ENCODE results near the gene CBX1. TPM values are rescaled to one million over a fixed set of nuclear protein-coding genes. Genes with fewer than 3 reads are reported as not detected.
A peak's percentile ranks its signal among the peaks of the same experiment; 100 is the strongest.

CBX1 gene
- total RNA-seq, 2 experiments from 2014 or later, result 63.6 to 64.8 TPM

DNA sequence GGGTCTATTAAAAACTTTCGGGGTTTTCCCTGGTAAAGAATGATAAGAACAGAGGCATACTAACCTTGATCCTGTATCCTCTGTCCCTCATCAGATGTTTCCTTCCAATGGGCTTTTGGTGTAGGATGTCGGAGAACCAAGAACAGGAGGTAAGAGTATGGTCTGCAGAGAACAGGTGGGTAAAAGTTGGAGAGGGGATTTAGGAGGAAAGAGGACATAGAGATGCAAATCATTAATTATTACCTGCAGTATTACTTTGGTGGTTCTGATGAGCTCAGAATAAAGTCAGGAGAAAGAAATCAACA lies 10.6 kb upstream of the CBX1 start:
- peaks cover 56% of the 10 kb centered on the region for H3K4me1 Mint-ChIP-seq
- H3K9me3 Mint-ChIP-seq, result no peaks in the 10 kb centered on the region
- H3K36me3 Mint-ChIP-seq (ENCODE audit: low read depth), result peaks cover 26% of the 10 kb centered on the region
- no peak overlapping the region for H3K4me3 Mint-ChIP-seq
- no peaks in the 10 kb centered on the region for H3K27me3 Mint-ChIP-seq
- ChIA-PET POLR2A (no interaction called here), CTCF (interaction anchor here (1.1 to 1.2 kb wide), 2 partner anchors 9 to 87 kb away, joined by 3 to 4 read pairs; no protein-coding TSS in a partner anchor)
- no peak for DNase-seq
- peak overlapping the region; percentile 95 for H3K27ac Mint-ChIP-seq

DNA sequence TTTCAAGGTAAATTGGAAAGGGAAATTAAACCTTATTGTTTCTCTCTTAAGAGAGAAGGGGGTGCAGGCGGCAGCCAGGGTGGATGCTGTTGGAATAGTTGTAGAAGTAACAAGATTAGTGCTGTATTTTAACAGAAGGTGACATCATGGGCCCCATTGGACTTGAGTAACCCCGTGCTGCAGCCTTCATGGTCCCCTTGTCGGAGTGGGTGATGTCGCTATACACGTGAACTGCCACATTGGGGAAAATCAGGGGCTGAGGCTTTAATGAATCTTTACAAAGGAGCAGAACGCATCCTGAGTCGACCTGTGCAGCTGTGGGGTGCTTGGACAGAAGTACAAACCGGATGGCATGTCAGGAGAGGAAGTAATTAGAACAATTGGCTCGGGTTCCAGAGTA lies 9.5 kb upstream of the CBX1 start:
- peaks cover 26% of the 10 kb centered on the region for H3K36me3 Mint-ChIP-seq (ENCODE audit: low read depth)
- DNase-seq, result no peak
- H3K9me3 Mint-ChIP-seq, result no peaks in the 10 kb centered on the region
- ChIA-PET CTCF (no interaction called here), POLR2A (no interaction called here)
- peak overlapping the region; percentile 59 for H3K27ac Mint-ChIP-seq
- peaks cover 59% of the 10 kb centered on the region for H3K4me1 Mint-ChIP-seq
- no peak overlapping the region for H3K4me3 Mint-ChIP-seq
- H3K27me3 Mint-ChIP-seq, result no peaks in the 10 kb centered on the region

DNA sequence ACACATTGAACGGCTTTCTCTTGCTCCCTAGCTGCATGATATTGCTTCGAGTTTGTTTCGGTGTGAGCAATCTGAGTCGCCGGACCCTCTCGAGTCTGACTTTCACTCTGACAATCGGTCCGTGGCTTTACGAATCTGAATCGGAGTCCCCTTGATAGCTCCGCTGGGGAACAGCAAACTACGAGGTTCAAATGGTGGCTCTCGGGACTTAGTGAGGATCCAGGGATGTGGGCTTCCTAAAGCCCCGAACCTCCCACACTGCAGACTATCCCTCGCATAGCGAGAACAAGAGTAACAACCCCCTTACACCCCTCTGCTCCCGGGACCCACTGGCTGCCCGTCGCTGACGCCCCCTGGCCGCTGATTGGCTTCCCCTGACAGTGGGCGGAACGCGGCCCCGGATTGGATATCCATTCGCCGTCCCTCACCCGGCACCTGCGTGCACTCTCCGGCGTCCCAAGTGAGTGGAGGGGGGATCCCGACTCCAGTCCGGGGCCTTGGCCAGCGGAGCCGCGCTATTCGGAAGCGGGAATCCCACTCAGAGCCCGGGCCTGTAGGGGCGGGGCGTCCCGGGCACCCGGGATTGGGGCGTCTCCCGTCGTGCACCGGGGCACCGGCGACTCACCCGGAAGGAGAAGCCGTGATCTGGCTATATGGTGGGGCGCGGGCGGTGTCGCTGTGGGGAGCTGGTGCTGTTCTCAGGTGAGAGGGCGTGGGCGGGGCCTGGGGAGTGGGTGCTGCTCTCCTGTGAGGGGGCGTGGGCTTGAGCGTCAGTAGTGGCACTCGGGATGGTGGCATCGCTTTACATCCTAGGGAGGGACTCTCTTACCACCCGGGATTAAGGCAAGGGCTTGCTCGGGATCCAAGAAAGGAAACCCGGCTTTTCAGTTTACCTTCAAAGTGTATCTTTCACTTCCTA lies 6.1 kb upstream of the CBX1 start, which contains the start of gene SNX11:
Gene SNX11 (plus strand): TSS at position 630 of the 919 bp plus-strand sequence. CDS start 4,278 bp downstream, outside the sequence.
- Mint-ChIP-seq H3K4me3 (peak within 1 kb of the TSS; percentile 96), H3K27ac (peak within 1 kb of the TSS; percentile 94), H3K27me3 (no peaks in the 10 kb centered on the region), H3K9me3 (peaks cover 11% of the 10 kb centered on the region), H3K36me3 (ENCODE audit: low read depth) (peaks cover 35% of the 10 kb centered on the region), H3K4me1 (peaks cover 67% of the 10 kb centered on the region)
- CTCF ChIA-PET, result interaction anchor here (0.7 to 2.4 kb wide), 16 partner anchors 8 to 511 kb away, joined by 3 to 9 read pairs (median 4); partner anchors contain the start of gene CDK5RAP3
- POLR2A ChIA-PET, result interaction anchor here (0.7 kb wide), 1 partner anchor 17 kb away, joined by 3 read pairs; no protein-coding TSS in a partner anchor
- peak; percentile 96 for DNase-seq

DNA sequence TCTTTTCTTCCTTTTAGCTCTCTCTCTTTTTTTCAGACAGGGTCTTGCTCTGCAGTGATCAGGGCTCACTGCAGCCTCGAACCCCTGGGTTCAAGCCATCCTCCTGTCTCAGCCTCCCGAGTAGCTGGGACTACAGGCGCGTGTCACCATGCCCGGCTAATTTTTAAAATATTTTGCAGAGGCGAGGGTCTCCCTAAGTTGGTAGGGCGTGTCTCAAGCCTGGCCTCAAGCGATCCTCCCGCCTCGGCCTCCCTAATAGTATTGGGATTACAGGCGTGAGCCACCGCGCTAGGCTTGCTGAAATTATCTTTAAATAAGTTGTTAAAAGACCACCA lies 5.5 kb upstream of the CBX1 start:
- Mint-ChIP-seq H3K4me3 (peak overlapping the region; percentile 96), H3K9me3 (peaks cover 12% of the 10 kb centered on the region), H3K27ac (peak overlapping the region; percentile 94), H3K4me1 (peaks cover 66% of the 10 kb centered on the region), H3K27me3 (no peaks in the 10 kb centered on the region), H3K36me3 (ENCODE audit: low read depth) (peaks cover 28% of the 10 kb centered on the region)
- no peak for DNase-seq
- CTCF ChIA-PET, result interaction anchor here (0.7 to 2.4 kb wide), 7 partner anchors 11 to 89 kb away, joined by 3 to 9 read pairs (median 4); no protein-coding TSS in a partner anchor
- POLR2A ChIA-PET, result no interaction called here

DNA sequence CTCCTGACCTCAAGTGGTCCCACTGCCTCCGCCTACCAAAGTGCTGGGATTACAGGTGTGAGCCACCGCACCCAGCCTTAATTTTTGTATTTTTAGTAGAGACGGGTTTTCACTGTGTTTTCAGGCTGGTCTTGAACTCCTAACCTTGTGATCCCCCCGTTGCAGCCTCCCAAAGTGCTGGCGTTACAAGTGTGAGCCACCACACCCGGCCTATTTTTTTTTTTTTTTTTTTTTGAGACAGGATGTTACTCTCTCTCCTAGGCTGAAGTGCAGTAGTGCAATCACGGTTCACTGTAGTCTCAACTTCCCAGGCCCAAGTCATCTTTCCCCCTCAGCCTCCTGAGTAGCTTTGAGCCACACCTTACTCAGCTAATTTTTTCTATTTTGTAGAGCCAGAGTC lies 3.2 kb upstream of the CBX1 start:
- H3K36me3 Mint-ChIP-seq (ENCODE audit: low read depth), result peaks cover 16% of the 10 kb centered on the region
- H3K9me3 Mint-ChIP-seq, result peaks cover 12% of the 10 kb centered on the region
- peaks cover 63% of the 10 kb centered on the region for H3K4me1 Mint-ChIP-seq
- H3K4me3 Mint-ChIP-seq, result no peak overlapping the region
- DNase-seq, result no peak
- CTCF ChIA-PET, result interaction anchor here (0.8 kb wide), 1 partner anchor 47 kb away, joined by 3 read pairs; no protein-coding TSS in a partner anchor
- POLR2A ChIA-PET, result no interaction called here
- H3K27ac Mint-ChIP-seq, result peak overlapping the region; percentile 66
- no peaks in the 10 kb centered on the region for H3K27me3 Mint-ChIP-seq

DNA sequence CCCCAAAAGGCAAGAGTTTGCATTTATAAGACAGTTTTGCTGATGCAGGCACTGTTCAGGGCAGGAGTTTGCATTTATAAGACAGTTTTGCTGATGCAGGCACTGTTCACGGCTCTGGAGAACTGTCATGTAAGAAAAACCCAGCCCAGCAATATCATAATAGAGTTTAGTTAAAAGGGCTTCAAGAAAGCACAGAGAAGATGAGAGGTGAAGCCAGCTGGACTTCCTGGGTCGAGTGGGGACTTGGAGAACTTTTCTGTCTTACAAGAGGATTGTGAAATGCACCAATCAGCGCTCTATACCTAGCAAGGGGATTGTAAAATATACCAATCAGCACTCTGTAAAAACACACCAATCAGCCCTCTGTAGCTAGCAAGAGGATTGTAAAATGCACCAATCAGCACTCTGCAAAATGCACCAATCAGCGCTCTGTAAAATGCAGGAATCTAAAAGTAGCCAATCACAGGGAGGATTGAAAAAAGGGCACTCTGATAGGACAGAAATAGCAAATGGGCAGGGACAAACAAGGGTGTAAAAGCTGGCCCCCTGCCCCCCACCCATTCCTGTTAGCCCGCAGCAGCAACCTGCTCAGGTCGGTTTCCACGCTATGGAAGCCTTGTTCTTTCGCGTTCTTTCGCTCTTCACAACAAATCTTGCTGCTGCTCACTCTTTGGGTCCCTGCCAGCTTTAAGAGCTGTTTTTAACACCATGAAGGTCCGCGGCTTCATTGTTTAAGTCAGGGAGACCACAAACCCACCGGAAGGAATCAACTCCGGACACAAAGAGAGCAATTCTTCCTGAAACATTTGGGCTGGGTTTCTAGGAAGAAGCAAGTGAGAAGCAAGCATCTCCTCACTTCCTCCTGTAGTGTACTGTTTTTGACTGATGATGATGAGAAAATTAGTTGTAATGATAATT lies 1.8 kb upstream of the CBX1 start:
- Mint-ChIP-seq H3K9me3 (peaks cover 12% of the 10 kb centered on the region), H3K4me3 (peak overlapping the region; percentile 52), H3K27ac (peak overlapping the region; percentile 88), H3K4me1 (peaks cover 59% of the 10 kb centered on the region), H3K27me3 (no peaks in the 10 kb centered on the region), H3K36me3 (ENCODE audit: low read depth) (peaks cover 16% of the 10 kb centered on the region)
- DNase-seq, result peak; percentile 55
- ChIA-PET CTCF (interaction anchor here (0.6 to 1.1 kb wide), 2 partner anchors 9 to 170 kb away, joined by 3 to 4 read pairs; no protein-coding TSS in a partner anchor), POLR2A (interaction anchor here (0.6 kb wide), 1 partner anchor 15 kb away, joined by 4 read pairs; no protein-coding TSS in a partner anchor)

DNA sequence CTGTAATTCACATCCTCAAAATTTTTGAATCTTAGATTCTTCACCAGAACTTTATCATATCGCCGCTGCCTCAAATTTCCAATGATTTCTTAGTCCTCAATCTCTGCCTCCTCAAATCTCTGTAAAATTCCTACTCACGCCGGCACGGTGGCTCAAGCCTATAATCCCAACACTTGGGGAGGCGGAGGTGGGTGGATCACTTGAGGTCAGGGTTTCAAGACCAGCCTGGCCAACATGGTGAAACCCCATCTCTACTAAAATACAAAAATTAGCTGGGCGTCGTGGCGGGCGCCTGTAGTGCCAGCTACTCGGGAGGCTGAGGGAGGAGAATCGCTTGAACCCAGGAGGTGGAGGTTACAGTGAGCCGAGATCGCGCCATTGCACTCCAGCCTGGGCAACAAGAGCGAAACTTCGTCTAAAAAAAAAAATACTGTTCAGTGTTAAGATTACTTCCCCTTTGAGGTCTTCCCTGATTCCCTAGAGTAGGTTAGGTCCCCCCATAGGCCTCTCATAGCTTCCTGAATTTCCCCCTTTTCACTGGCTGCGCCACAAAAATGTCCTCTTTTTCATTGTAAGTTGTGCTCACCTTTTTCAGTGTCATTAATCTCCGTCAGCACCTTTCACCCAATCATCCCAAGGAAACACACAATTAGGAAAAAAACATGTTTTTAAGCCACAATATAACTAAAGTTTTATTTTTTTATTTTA lies 919 bp upstream of the CBX1 start:
- CTCF ChIA-PET, result interaction anchor here (1.1 kb wide), 1 partner anchor 9 kb away, joined by 3 read pairs; no protein-coding TSS in a partner anchor
- Mint-ChIP-seq H3K27ac (peak overlapping the region; percentile 95), H3K36me3 (ENCODE audit: low read depth) (peaks cover 16% of the 10 kb centered on the region), H3K4me3 (peak overlapping the region; percentile 96), H3K4me1 (peaks cover 59% of the 10 kb centered on the region), H3K27me3 (no peaks in the 10 kb centered on the region), H3K9me3 (peaks cover 12% of the 10 kb centered on the region)
- POLR2A ChIA-PET, result no interaction called here
- DNase-seq, result no peak

DNA sequence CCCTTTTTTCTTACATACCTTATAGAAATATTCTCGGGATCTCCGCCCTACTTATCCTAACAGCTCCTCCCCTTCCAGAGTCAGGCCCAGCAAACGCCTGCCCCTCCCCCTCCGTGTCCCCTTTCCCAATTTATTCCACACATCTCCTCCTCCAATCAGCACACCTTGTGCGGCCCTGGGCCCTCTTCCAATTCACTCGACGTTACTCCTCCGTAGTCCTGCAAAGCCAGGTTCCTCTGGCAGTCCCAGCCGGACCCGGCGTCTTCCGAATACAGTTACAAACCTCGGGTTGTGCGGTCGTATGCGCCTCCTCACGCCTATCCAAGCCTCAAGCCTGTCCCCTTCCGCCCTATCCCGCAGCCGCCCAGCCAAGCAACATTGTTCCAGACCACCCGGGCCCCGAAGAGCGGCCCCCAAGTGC lies 677 bp downstream of the CBX1 start:
- Mint-ChIP-seq H3K4me3 (peak overlapping the region; percentile 96), H3K36me3 (ENCODE audit: low read depth) (peaks cover 16% of the 10 kb centered on the region), H3K27ac (peak overlapping the region; percentile 95), H3K4me1 (peaks cover 62% of the 10 kb centered on the region), H3K27me3 (no peaks in the 10 kb centered on the region), H3K9me3 (peaks cover 12% of the 10 kb centered on the region)
- POLR2A ChIA-PET, result no interaction called here
- DNase-seq, result no peak
- CTCF ChIA-PET, result interaction anchor here (0.8 to 1.1 kb wide), 5 partner anchors 15 to 536 kb away, joined by 3 to 4 read pairs (median 3); no protein-coding TSS in a partner anchor

DNA sequence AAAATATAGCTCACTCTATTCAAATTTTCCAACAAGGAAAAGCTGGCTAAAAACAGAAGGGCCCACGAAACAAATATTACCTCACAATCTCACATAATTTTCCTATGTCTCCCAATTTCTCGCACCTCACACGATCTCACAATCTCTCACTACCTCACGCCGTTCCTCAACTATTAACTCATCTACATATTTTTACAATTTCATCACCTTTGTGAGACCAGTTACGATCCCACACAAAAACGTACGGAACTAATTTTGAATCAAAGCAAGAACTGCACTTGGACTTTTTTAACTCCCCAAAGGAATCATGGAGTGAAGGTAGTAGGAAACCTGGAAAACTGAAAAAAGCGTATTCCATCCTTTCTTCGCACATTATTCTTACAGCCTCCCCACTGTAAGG lies 1.1 kb downstream of the CBX1 start:
- Mint-ChIP-seq H3K27ac (no peak overlapping the region), H3K4me3 (peak overlapping the region; percentile 96), H3K36me3 (ENCODE audit: low read depth) (peaks cover 16% of the 10 kb centered on the region), H3K9me3 (peaks cover 12% of the 10 kb centered on the region), H3K4me1 (peaks cover 62% of the 10 kb centered on the region), H3K27me3 (no peaks in the 10 kb centered on the region)
- CTCF ChIA-PET, result interaction anchor here (1.2 kb wide), 2 partner anchors 8 to 75 kb away, joined by 3 to 4 read pairs; no protein-coding TSS in a partner anchor
- no peak for DNase-seq
- POLR2A ChIA-PET, result no interaction called here

DNA sequence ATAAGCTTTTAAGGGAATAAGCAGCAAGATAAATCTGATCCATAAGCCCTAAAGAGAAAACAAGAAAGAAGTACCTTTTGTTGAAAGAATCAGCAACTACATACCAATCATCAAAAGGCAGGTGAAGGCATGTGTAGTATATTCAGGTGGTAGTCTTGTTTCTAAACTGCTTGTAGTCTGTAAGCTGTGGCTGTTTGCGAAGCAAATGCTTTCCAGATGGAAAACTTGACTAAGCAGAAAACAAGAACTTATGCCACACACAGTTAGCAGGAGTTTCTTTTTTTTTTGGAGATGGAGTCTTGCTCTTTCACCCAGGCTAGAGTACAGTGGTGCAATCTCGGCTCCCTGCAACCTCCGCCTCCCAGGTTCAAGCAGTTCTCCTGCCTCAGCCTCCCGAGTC lies 5.7 kb downstream of the CBX1 start:
- H3K27ac Mint-ChIP-seq, result no peak overlapping the region
- H3K9me3 Mint-ChIP-seq, result no peaks in the 10 kb centered on the region
- POLR2A ChIA-PET, result no interaction called here
- CTCF ChIA-PET, result interaction anchor here (0.7 to 2.3 kb wide), 5 partner anchors 10 to 70 kb away, joined by 3 to 9 read pairs (median 3); partner anchors contain the start of gene SNX11
- H3K4me3 Mint-ChIP-seq, result no peak overlapping the region
- H3K27me3 Mint-ChIP-seq, result no peaks in the 10 kb centered on the region
- peaks cover 6% of the 10 kb centered on the region for H3K36me3 Mint-ChIP-seq (ENCODE audit: low read depth)
- DNase-seq, result no peak
- H3K4me1 Mint-ChIP-seq, result peaks cover 32% of the 10 kb centered on the region

DNA sequence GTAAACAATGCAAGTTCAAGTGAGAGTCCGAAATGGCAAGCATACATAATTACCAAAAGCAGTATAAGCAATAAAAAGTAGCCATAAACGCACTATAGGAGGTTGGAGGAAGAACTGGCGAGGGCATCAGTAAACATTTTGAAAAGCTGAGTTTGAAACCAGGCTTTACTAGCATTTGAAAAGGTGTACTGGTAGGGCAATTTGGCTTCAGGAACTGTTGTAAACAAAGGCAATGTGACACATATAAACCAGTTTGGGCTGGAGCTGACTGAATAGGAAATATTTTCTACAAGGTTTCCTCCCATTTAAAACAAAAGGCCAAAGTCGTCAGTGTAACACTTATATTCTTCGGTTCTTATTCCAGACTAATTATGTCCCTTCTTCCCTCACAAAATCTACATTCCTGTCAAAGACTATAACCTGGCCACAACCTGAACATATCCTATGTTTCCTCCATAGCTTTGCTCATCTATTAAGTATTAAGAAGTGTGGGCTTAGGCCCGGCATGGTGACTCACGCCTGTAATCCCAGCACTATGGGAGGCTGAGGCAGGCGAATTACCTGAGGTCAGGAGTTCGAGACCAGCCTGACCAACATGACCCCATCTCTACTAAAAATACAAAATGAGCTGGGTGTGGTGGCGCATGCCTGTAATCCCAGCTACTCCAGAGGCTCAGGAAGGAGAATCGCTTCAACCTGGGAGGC lies 7.8 kb downstream of the CBX1 start:
- H3K4me1 Mint-ChIP-seq, result peaks cover 22% of the 10 kb centered on the region
- ChIA-PET POLR2A (no interaction called here), CTCF (interaction anchor here (1.1 to 1.4 kb wide), 2 partner anchors 21 to 150 kb away, joined by 4 to 5 read pairs; no protein-coding TSS in a partner anchor)
- H3K27me3 Mint-ChIP-seq, result no peaks in the 10 kb centered on the region
- DNase-seq, result no peak
- H3K4me3 Mint-ChIP-seq, result no peak overlapping the region
- no peak overlapping the region for H3K27ac Mint-ChIP-seq
- no peaks in the 10 kb centered on the region for H3K9me3 Mint-ChIP-seq
- H3K36me3 Mint-ChIP-seq (ENCODE audit: low read depth), result peaks cover 9% of the 10 kb centered on the region

Measured in activated CD4-positive, alpha-beta T cell treated with anti-CD3 and anti-CD28 coated beads, Interleukin-2, amount 10 ng/mL, durations not matched to agents 7 days and 5 days (primary cell).